NCI-H510A (cell line): ENCODE measurements around the gene SARNP.

Source experiments
- DNase-seq: peaks from one replicate; lab custom pipeline; 2025; lab: John Stamatoyannopoulos, UW

The SARNP gene

DNA sequence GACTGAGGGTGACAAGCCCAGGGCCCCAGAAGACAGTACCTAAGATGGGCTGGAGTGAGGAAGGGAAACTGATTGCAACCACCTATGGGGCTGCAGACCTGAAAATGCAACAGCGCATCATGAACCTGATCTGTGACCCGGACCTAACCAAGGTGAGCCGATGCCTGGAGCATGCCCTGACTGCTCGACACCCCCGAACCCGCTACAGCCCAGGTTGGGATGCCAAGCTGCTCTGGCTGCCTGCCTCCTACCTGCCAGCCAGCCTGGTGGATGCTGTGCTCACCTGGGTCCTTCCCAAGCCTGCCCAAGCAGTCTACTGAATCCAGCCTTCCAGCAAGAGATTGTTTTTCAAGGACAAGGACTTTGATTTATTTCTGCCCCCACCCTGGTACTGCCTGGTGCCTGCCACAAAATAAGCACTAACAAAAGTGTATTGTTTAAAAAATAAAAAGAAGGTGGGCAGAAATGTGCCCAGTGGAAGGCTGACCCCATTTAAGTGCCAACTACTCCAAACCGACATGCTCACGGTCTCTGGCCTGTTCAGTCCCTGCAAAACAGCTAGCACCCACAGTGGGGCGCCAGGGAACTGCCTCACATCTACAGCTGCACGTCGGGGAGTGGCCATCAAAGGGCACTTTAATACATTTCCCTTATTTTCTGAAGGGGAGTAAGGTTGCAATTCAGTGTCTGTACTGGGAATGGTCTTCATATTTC is 93.1 kb downstream of the SARNP start:
- DNase-seq: peak; percentile 24

DNA sequence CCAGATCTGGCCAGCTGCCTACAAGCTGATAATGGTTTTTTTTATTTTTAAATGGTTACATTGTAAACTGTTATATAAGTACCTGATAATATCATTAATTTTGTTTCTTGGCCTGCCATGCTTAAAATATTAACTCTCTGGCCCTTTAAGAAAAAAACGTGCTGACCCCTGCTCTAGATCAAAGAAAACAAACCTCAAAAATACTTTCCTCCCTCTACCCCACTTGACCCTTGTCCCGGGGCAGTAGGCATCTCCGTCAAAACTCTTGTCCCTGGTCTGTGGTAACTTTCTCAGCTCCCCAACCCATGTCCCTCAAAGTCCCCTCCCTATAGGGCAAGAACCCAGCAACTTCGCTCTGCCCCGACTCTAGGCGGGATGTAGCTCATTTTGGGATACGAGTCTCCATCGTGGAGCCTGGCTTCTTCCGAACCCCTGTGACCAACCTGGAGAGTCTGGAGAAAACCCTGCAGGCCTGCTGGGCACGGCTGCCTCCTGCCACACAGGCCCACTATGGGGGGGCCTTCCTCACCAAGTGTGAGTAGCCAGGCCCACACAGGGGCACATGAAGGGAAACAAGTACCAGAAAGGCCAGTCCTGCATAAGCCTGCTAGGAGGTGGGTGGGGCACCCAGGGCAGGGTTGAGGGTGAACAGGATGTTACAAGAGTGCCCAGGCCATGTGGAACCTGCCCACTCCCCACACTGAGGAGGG is 93.9 kb downstream of the SARNP start:
- no peak for DNase-seq

- no peak for DNase-seq
Observed at GRCh38 chr12:55722948-55723347, 94.6 kb downstream of the SARNP start.

- DNase-seq: no peak
Observed at GRCh38 chr12:55721601-55722213, 95.8 kb downstream of the SARNP start.

- DNase-seq: no peak
Observed at GRCh38 chr12:55720894-55721444, 96.6 kb downstream of the SARNP start.

DNA sequence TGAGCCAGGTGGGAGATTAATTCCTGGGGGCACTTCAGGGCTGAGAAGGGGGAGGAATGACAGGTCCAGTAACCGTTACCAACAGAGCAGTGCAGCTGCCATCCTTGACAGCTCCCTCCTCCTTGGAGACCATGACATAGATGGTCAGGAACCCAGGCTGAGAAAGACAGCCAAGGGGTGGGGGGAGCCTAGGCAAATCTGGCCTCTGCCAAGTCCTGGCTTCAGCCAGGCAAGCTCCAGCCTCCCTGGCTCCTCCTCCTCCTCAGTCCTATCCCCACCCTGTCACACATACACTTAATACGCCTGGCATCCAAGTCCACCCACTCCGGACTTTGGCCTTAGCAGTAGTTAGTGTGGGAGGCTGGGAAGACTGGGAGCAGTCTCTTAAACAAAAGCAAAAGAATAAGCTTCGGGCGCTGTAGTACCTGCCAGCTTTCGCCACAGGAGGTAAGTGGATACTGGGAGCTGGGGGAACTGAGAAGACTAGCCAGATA is 97.4 kb downstream of the SARNP start, which contains the start of gene RDH5:
RDH5 (plus strand) TSS at position 323 of the 494 bp plus-strand sequence. CDS start 792 bp downstream, outside the sequence.
- DNase-seq: no peak

GRCh38 chr12:55719371-55719770 is 98.2 kb downstream of the SARNP start:
- no peak for DNase-seq

DNA sequence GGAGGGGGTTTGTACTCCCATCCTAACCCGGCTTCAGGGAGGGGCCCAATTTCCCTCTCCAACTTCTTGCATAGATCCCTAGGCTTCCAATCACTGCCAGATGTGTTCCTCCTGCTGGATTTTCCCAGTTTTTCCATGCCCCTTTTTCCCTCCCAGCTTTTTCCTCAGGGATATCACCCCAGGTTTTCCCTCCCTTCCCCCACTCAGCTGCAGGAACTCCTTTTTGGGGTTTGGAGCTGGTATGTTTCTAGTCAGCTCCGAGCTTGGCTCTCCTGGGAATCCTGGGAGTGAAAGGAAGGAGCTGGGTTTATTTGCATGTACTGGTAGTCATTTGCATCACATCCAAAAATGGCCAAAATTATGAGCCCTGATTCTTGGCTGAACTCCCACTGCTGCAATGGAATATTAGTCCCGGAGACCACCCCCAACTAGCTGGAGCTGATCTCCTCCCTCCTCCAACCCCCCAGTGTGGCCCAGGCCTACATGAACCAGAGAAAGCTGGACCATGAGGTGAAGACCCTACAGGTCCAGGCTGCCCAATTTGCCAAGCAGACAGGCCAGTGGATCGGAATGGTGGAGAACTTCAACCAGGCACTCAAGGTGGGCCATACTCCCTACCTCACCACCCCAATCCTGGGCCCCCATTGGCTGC is 98.8 kb downstream of the SARNP start:
- DNase-seq: no peak

DNA sequence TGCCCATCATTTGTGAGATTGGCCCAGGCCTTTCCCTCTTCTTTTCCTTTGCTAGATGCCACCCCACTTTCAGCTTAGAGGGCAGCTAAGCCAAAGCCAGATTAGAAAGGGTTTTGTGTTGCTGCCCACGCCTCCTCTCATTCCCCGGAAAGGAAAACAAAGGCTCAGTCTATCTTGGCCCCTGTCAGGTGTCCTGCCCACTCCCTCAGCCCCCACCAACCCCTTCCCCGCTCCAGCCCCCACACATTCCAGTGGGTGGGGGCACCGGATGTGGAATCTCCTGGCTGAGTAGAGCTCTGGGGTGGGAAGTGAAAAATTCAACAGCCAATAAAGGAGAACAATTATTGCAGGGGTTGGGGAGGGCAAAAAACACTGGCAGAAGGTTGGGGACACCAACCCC is 99.5 kb downstream of the SARNP start:
- DNase-seq: no peak

DNA sequence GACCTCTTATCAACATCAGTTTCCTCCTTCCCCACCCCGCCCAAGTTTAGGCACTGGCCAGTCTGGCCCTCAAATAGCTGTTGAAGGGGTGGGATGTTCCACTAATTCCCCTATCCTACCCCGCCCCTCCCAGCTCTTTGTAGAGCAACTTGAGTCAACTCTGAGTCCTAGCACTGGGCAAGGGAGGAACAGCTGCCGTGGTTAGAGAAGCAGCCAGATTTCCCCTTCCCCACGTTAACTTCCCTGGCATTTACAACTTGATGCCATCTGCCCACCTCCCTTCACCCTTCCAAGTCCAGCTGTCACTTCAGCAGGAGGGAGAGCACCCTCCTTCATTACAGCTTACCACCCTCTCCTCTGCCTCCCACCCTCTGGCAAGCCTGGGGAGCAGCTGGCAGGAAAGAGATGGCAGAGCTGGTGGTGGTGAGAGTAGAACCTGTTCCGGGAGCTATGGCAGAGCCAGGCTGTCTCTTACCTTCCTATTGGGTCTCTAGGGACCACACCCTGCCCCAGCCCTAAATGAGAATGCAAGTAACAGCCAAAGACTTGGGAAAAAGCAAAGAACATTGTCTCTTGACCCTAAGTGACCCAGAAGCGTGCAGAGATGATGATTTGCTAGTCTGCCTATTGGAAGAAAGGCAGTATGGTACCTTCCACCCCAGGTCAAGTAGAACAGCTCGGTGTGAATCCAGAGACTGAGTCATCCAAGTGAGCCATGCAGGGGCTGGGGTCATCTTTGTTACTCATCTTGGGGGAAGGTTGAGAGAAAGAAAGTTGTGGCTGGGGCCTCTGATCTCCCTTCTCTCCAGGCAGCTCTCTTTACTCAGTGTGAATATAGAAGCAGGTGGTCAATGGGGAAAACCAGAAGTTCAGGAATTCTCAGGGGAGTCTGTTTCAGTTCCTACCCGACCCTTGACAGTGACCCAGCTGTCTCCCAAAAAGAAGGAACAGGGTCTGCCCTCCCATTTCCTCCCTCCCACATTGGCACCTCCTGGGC is 100.2 kb downstream of the SARNP start:
- DNase-seq: no peak

- DNase-seq: no peak
Observed at GRCh38 chr12:55716582-55716957, 101.0 kb downstream of the SARNP start.

GRCh38 chr12:55715833-55716581 is 101.5 kb downstream of the SARNP start, which contains the start of gene BLOC1S1:
Gene BLOC1S1, plus strand, starts transcription at chr12:55716046. Its CDS starts 6 bp downstream, at chr12:55716052.
- DNase-seq: peak; percentile 83

DNA sequence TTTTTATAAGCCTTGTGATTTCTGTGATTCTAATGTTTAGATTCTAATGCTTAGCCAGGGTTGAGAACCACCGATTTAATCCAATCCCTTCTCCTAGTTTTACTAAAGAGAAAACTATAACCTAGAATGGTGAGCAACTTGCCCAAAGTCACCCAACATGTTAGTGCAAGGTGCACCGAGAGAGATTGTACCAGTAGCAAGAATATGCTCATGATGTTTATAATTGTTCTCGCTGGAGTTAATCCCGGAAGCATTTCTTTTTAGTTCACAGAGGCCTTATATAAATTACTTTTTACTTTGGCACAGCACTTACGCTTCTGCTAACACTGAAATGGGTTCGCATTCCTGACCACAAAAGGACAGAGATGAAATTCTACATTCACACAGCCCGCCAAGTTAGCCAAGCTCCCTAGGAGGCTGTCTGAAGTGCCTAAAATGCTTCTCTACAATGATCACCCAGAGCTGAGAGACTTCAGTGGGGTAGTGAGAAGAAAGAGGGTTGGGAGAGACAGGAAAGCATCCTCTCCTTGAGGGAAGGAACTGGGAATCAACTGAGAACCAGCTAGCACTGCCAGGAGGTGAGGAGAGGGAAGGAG is 102.3 kb downstream of the SARNP start:
- DNase-seq: no peak

- no peak for DNase-seq
Observed at GRCh38 chr12:55713721-55714120, 103.8 kb downstream of the SARNP start.

- DNase-seq: no peak
Observed at GRCh38 chr12:55712700-55713415, 104.7 kb downstream of the SARNP start.

DNA sequence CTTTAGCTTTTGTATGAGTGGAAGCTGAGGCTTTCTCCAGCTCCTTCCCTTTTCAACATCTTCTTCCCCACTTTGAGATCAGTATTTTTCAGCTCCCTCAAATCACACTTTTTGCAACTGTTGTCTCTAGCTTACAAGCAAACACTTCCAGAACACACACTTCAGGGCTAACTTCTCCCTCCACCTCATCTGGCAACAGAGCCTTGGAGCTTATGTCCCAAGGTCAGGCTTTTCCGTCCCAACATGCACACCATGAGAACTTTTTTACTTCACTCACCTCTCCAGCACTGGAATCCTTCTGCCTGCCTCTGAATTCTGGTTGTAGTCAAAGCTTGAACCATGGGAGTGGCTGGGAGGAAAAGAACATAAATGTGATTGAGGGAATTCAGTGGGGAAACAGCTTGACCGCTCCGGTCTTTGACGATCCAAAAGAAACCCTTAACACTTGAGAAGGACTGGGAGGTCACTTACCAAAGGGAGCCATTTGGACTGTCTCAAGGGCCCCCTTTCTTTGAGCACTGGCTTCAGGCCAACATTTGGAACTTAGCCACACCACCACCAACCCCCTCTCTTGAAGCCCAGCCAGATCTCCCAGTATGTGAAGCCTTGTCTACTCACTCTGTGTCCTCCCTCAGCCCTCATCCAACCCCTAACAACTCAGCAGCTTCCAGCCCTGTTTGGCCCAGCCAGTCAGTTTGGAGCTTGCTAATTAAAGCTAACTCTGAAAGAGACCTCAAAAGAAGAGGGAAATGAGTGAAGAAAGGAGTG is 105.6 kb downstream of the SARNP start:
- DNase-seq: no peak

DNA sequence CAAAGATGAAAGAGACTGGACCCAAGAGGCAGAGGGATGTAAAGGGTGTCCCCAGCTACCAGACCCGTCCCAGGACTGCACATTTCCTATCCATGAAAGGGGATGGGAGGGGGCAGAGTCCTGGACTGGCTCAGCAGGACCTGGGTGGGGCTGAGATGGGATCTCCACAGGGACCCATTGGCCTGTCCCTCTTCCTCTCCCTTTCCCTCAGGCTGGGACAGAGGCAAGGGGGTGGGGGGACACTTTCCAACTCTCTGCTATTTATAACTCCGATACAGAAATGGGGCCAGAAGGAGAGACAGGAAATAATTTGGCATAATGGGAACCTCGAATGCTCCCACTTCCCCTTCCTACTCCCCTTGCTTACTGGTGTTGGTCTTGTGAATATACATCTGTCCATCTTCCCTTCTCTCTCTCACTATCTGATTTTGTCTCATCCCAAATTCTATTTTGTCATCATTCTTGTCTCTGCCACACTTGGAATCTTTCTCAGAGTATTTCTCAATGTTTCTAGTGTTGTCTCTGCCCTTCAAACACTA is 108.8 kb downstream of the SARNP start:
- DNase-seq: no peak
